WERI-Rb-1 (cell line): ENCODE results near the gene WWOX.

Source experiments
- DNase-seq: peaks from one replicate; pipeline ENCODE4 v3.0.0-alpha.2; 2020
- H3K27ac ChIP-seq: fragments of 250-450 bp; sonication (Bioruptor Pico); 2 replicates; pipeline ENCODE4 v1.5.1; 2020; ENCODE audit warnings: mild to moderate bottlenecking, moderate library complexity
- H3K27me3 ChIP-seq: fragments of 250-450 bp; sonication (Bioruptor Pico); 2 replicates; pipeline ENCODE4 v1.5.1; 2021; ENCODE audit warnings: mild to moderate bottlenecking, low read depth, moderate library complexity; ENCODE audit not compliant: insufficient read depth, severe bottlenecking
- H3K36me3 ChIP-seq: fragments of 250-450 bp; sonication (Bioruptor Pico); 2 replicates; pipeline ENCODE4 v1.5.1; 2020; ENCODE audit warnings: mild to moderate bottlenecking, moderate library complexity
- H3K4me3 ChIP-seq: 2 replicates; pipeline ENCODE4 v1.5.1; 2011; ENCODE audit warnings: low read depth, mild to moderate bottlenecking, control low read depth, low read length
- H3K9me3 ChIP-seq: fragments of 250-450 bp; sonication (Bioruptor Pico); 2 replicates; pipeline ENCODE4 v1.5.1; 2021; ENCODE audit warnings: mild to moderate bottlenecking, moderate library complexity; ENCODE audit not compliant: severe bottlenecking
- TF ChIP-seq, protein P1 (sequence below): IDR thresholded peaks from 2 replicates; pipeline ENCODE4 v1.5.1; 2011; ENCODE audit warnings: low read depth, mild to moderate bottlenecking, control low read depth, inconsistent platforms, low read length

Gene WWOX

DNA sequence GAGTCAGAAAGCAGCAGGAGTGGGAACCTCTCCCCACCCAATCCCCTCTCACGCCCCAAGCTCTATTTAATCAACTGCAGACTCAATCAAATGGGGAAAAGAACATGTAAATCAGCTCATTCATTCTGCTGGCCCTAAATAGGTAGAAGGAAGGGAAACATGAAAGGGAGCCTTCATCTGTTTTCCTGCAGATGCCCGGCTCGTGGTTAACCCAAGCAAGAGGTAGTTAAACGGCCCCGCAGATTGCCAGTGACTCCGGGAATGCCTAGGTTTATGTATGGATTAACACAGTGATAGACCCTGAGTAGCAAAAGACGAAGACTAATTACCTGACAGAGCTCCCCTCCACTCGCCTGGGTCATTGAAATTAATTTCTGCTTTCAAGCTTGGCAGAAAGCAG lies 542.0 kb downstream of the WWOX start:
- Histone ChIP-seq H3K27me3 (no peaks in the 10 kb centered on the region), H3K4me3 (no peak overlapping the region), H3K27ac (no peak overlapping the region), H3K9me3 (no peaks in the 10 kb centered on the region), H3K36me3 (no peaks in the 10 kb centered on the region)
- TF ChIP-seq, protein P1, sequence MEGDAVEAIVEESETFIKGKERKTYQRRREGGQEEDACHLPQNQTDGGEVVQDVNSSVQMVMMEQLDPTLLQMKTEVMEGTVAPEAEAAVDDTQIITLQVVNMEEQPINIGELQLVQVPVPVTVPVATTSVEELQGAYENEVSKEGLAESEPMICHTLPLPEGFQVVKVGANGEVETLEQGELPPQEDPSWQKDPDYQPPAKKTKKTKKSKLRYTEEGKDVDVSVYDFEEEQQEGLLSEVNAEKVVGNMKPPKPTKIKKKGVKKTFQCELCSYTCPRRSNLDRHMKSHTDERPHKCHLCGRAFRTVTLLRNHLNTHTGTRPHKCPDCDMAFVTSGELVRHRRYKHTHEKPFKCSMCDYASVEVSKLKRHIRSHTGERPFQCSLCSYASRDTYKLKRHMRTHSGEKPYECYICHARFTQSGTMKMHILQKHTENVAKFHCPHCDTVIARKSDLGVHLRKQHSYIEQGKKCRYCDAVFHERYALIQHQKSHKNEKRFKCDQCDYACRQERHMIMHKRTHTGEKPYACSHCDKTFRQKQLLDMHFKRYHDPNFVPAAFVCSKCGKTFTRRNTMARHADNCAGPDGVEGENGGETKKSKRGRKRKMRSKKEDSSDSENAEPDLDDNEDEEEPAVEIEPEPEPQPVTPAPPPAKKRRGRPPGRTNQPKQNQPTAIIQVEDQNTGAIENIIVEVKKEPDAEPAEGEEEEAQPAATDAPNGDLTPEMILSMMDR = no peak
- peak; percentile 22 for DNase-seq

DNA sequence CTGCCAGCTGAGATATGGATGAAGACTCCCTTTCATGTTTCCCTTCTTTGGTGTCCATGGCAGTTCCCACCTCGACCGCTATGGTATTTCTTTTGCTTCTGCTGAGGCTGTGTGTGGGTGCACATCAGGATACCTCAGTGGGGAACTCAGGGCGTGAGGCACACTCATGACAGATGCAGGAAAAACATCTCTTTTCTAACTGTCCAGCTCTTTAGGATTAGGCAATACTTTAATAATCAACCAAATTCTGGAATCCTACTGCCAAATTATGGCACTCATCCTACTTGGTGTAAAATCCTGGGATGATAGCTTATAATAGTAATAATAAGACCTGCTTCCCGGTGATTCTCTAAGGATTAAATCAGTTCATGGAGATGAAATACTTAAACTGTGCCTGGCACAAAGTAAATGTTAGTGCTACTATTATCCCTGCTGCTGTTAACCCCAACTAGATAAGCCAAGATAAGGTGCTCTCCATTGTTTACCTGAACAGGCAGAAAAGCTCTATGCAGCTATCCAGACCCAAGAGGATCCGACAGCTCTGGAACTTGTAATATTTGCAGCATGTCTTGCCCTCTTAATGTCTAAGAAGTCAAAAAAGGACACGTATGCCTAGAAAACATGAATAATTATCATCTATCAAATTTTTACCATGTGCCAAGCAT lies 543.3 kb downstream of the WWOX start:
- Histone ChIP-seq H3K9me3 (no peaks in the 10 kb centered on the region), H3K27ac (no peak overlapping the region), H3K4me3 (no peak overlapping the region), H3K27me3 (no peaks in the 10 kb centered on the region), H3K36me3 (no peaks in the 10 kb centered on the region)
- TF ChIP-seq, protein P1 = no peak
- DNase-seq = no peak

DNA sequence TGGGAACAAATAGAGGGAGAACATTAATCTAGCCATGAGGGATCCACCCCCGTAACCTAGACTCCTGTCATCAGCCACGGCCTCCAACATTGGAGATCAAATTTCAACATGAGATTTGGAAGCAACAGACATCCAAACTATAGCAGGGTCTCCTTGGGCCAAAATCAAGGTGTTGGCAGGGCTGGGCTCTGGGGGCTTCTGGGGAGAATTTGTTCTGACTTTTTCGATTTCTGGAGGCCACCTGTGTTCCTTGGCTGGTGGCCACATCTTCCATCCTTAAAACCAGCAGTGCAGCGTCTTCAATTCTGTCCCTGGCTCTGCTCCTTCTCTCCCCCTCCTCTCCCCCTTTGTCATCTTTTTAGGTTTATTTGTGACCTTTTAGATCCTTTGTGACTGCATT lies 546.2 kb downstream of the WWOX start:
- no peaks in the 10 kb centered on the region for H3K27me3 ChIP-seq
- no peak overlapping the region for H3K27ac ChIP-seq
- TF ChIP-seq, protein P1 = no peak
- DNase-seq = no peak
- no peak overlapping the region for H3K4me3 ChIP-seq
- H3K9me3 ChIP-seq = no peaks in the 10 kb centered on the region
- no peaks in the 10 kb centered on the region for H3K36me3 ChIP-seq

DNA sequence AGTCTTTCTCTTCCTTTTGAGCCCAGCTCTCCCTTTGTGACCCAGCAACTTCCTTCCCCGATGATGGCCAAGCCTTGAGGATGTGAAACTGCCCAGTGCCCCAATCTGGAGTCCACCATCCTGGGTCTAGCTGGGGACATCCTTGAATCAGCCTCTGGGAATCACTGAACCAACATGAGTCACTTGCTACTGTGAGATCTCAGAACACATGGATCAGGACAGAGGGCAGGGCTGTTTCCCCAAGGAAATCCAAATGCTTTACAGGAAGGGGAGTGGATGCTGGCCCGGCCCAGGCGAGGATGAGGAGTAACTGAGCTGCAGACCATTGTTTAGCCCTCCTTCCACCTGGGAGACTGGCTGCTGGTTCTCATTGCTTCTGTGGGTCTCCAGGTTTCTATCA lies 547.6 kb downstream of the WWOX start:
- Histone ChIP-seq H3K4me3 (no peak overlapping the region), H3K36me3 (no peaks in the 10 kb centered on the region), H3K27me3 (no peaks in the 10 kb centered on the region), H3K27ac (no peak overlapping the region), H3K9me3 (no peaks in the 10 kb centered on the region)
- TF ChIP-seq, protein P1 = no peak
- no peak for DNase-seq

DNA sequence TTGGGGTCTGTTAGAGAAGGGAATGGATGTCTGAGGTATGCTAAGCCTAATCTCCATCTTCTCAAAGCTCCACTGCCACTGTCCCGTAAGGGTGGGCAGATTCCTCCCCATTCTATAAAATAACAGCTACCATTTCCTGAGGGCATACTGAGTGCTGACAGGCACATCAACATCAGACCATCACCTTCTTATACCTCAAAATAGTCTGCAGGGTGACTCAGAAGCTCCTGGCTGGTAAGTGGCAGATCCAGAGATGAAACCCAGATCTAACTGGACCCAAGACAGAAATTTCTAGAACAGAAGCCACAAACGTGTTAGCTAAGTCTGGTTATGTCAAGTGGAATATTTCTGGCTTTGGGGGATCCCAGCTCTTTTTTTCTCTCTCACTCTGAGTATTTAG lies 548.0 kb downstream of the WWOX start:
- H3K4me3 ChIP-seq = no peak overlapping the region
- H3K27ac ChIP-seq = no peak overlapping the region
- DNase-seq = no peak
- no peaks in the 10 kb centered on the region for H3K9me3 ChIP-seq
- TF ChIP-seq, protein P1 = no peak
- no peaks in the 10 kb centered on the region for H3K36me3 ChIP-seq
- no peaks in the 10 kb centered on the region for H3K27me3 ChIP-seq

DNA sequence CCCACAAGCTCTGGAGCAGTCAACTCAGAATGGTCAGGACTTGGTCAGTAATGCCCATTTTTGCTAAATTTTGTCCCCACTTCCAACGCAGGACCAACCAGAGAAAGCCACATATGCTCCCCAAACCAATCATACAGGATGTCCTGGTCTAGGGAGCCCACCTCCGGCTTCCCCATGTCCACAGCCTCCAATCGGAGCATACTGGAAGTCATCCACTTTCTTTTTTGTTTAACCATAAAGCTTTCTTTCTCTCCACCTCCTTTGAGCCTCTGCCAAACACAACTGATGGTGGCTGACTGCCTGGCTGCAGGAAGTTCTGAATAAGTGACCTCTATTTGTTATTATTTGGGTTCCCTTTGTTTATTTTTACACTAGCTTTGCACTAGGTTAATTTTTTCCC lies 549.1 kb downstream of the WWOX start:
- H3K4me3 ChIP-seq = no peak overlapping the region
- no peak overlapping the region for H3K27ac ChIP-seq
- no peak for DNase-seq

More for the DNA sequence above, 549.1 kb downstream of the WWOX start:
- Histone ChIP-seq H3K36me3 (no peaks in the 10 kb centered on the region), H3K9me3 (no peaks in the 10 kb centered on the region), H3K27me3 (no peaks in the 10 kb centered on the region)
- TF ChIP-seq, protein P1 = no peak
